Measurements from ENCODE around the gene BMPR1B. TPM values are rescaled to one million over a fixed set of nuclear protein-coding genes. Genes with fewer than 3 reads are reported as not detected.
A peak's percentile ranks its signal among the peaks of the same experiment; 100 is the strongest.

Gene BMPR1B
- total and polyA plus RNA-seq, 2 donors (not counting 1 experiment from before 2014, with no cell fraction given) = not detected

DNA sequence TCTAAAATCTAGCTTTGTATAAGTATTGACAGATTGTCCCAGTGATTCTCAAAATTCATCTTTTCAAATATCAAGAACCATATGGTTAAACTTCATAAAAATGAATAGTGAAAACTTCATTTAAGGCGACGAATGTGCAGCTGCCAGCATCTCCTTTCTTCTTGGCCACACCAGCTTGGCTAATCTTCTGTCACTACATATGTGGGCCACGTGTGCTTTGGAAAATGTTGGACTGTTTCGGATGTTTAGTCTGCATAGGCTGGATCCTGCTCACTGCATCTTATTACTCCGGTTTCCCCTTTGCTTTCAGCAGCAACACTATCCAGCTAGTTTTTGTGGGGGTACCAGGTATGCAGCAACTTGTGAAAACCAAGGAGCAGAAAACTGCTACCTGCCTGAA lies 221.9 kb downstream of the BMPR1B start:
- Histone ChIP-seq H3K4me1 (ENCODE audit: control insufficient read depth in 2 of 2, insufficient read depth in 2 of 2, low read length in 2 of 2) (no peaks in the 10 kb centered on the region), H3K4me2 (replicated peaks; ENCODE audit: low read depth, low read length, poor library complexity, severe bottlenecking) (no peak overlapping the region), H3K36me3 (replicated peaks in 1 of 2; ENCODE audit: control extremely low read depth in 1 of 2, control insufficient read depth in 1 of 2, extremely low read depth in 1 of 2, insufficient read depth in 2 of 2, low read length in 1 of 2) (no peaks in the 10 kb centered on the region), H3K79me2 (ENCODE audit: control insufficient read depth, insufficient read depth, low read length) (no peaks in the 10 kb centered on the region), H3K9me3 (ENCODE audit: control extremely low read depth in 1 of 3, control insufficient read depth in 2 of 3, insufficient read depth in 1 of 3, low read length in 2 of 3) (no peaks in the 10 kb centered on the region), H2AFZ (ENCODE audit: insufficient read depth, low read depth, low read length, poor library complexity, severe bottlenecking) (no peak overlapping the region), H3K4me3 (ENCODE audit: control extremely low read depth in 1 of 5, extremely low read depth in 1 of 5, insufficient read depth in 1 of 5, low read depth in 2 of 5, low read length in 4 of 5) (no peak overlapping the region), H3K9ac (ENCODE audit: low read length) (no peak overlapping the region), H4K20me1 (ENCODE audit: control insufficient read depth, insufficient read depth, low read length, poor library complexity, severe bottlenecking) (no peaks in the 10 kb centered on the region), H3K27me3 (replicated peaks in 1 of 4; ENCODE audit: control extremely low read depth in 1 of 4, control insufficient read depth in 3 of 4, insufficient read depth in 4 of 4, low read length in 3 of 4) (no peaks in the 10 kb centered on the region), H3K27ac (ENCODE audit: low read length in 2 of 2) (no peak overlapping the region)
- ATAC-seq (ENCODE audit: low read depth) (no peak), DNase-seq (no peak)
- intact Hi-C loops (cut with micrococcal nuclease) = no loop called here
- CTCF ChIA-PET = no interaction called here
- no peak for TF ChIP-seq EZH2 (IDR thresholded peaks at IDR 0.05; ENCODE audit: borderline replicate concordance, insufficient read depth, low read depth, low read length, poor library complexity, severe bottlenecking)
- TF ChIP-seq, protein P1, sequence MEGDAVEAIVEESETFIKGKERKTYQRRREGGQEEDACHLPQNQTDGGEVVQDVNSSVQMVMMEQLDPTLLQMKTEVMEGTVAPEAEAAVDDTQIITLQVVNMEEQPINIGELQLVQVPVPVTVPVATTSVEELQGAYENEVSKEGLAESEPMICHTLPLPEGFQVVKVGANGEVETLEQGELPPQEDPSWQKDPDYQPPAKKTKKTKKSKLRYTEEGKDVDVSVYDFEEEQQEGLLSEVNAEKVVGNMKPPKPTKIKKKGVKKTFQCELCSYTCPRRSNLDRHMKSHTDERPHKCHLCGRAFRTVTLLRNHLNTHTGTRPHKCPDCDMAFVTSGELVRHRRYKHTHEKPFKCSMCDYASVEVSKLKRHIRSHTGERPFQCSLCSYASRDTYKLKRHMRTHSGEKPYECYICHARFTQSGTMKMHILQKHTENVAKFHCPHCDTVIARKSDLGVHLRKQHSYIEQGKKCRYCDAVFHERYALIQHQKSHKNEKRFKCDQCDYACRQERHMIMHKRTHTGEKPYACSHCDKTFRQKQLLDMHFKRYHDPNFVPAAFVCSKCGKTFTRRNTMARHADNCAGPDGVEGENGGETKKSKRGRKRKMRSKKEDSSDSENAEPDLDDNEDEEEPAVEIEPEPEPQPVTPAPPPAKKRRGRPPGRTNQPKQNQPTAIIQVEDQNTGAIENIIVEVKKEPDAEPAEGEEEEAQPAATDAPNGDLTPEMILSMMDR (IDR thresholded peaks at IDR 0.05) = no peak
- Mint-ChIP-seq H3K27ac (no peak overlapping the region), H3K4me1 (no peaks in the 10 kb centered on the region), H3K27me3 (no peaks in the 10 kb centered on the region), H3K4me3 (no peak overlapping the region), H3K9me3 (ENCODE audit: insufficient read depth) (no peaks in the 10 kb centered on the region)
- no CpG with 5 or more reads among the region's 5 CpGs for WGBS (ENCODE audit: insufficient coverage)
- POLR2A ChIA-PET = no interaction called here

GRCh38 chr4:94995684-94996394 lies 238.1 kb downstream of the BMPR1B start:
- Histone ChIP-seq H3K4me3 (ENCODE audit: control extremely low read depth in 1 of 5, extremely low read depth in 1 of 5, insufficient read depth in 1 of 5, low read depth in 2 of 5, low read length in 4 of 5) (no peak overlapping the region), H2AFZ (ENCODE audit: insufficient read depth, low read depth, low read length, poor library complexity, severe bottlenecking) (peak overlapping the region; percentile 55), H3K4me2 (replicated peaks; ENCODE audit: low read depth, low read length, poor library complexity, severe bottlenecking) (peak overlapping the region; percentile 14), H3K79me2 (ENCODE audit: control insufficient read depth, insufficient read depth, low read length) (no peaks in the 10 kb centered on the region), H4K20me1 (ENCODE audit: control insufficient read depth, insufficient read depth, low read length, poor library complexity, severe bottlenecking) (no peaks in the 10 kb centered on the region), H3K27me3 (replicated peaks in 1 of 4; ENCODE audit: control extremely low read depth in 1 of 4, control insufficient read depth in 3 of 4, insufficient read depth in 4 of 4, low read length in 3 of 4) (no peaks in the 10 kb centered on the region), H3K9me3 (ENCODE audit: control extremely low read depth in 1 of 3, control insufficient read depth in 2 of 3, insufficient read depth in 1 of 3, low read length in 2 of 3) (no peaks in the 10 kb centered on the region), H3K4me1 (ENCODE audit: control insufficient read depth in 2 of 2, insufficient read depth in 2 of 2, low read length in 2 of 2) (peaks cover 0 to 3% of the 10 kb centered on the region in 2 donors), H3K36me3 (replicated peaks in 1 of 2; ENCODE audit: control extremely low read depth in 1 of 2, control insufficient read depth in 1 of 2, extremely low read depth in 1 of 2, insufficient read depth in 2 of 2, low read length in 1 of 2) (no peaks in the 10 kb centered on the region), H3K27ac (ENCODE audit: low read length in 2 of 2) (no peak overlapping the region), H3K9ac (ENCODE audit: low read length) (peak overlapping the region; percentile 11)
- peaks cover 8% of the 10 kb centered on the region for H3K4me1 Mint-ChIP-seq
- H3K9me3 Mint-ChIP-seq (ENCODE audit: insufficient read depth) = no peaks in the 10 kb centered on the region
- H3K4me3 Mint-ChIP-seq = peak overlapping the region; percentile 5
- CTCF ChIA-PET = no interaction called here
- no peak for DNase-seq
- 7% methylated on average over 10 of the region's 10 CpGs for WGBS (ENCODE audit: insufficient coverage)
- intact Hi-C loops (cut with micrococcal nuclease) = no loop called here
- H3K27ac Mint-ChIP-seq = no peak overlapping the region
- POLR2A ChIA-PET = no interaction called here
- TF ChIP-seq EZH2 (IDR thresholded peaks at IDR 0.05; ENCODE audit: borderline replicate concordance, insufficient read depth, low read depth, low read length, poor library complexity, severe bottlenecking) = no peak
- TF ChIP-seq, protein P1 (IDR thresholded peaks at IDR 0.05) = no peak
- H3K27me3 Mint-ChIP-seq = no peaks in the 10 kb centered on the region
- no peak for ATAC-seq (ENCODE audit: low read depth)
